VCaP (cell line): ENCODE results near the gene MPP2.

ENCODE experiments used
- H3K27ac ChIP-seq: fragments of 450-650 bp; 2 replicates; pipeline ENCODE4 v1.5.1; 2017
- TF ChIP-seq, protein P1 (sequence below): fragments of 450-650 bp; conservative IDR thresholded peaks from 2 replicates; pipeline ENCODE4 v1.5.1; 2017; ENCODE audit warnings: mild to moderate bottlenecking, moderate library complexity

Gene MPP2

GRCh38 chr17:43839670-43840108 is 67.6 kb downstream of the MPP2 start:
- TF ChIP-seq, protein P1, sequence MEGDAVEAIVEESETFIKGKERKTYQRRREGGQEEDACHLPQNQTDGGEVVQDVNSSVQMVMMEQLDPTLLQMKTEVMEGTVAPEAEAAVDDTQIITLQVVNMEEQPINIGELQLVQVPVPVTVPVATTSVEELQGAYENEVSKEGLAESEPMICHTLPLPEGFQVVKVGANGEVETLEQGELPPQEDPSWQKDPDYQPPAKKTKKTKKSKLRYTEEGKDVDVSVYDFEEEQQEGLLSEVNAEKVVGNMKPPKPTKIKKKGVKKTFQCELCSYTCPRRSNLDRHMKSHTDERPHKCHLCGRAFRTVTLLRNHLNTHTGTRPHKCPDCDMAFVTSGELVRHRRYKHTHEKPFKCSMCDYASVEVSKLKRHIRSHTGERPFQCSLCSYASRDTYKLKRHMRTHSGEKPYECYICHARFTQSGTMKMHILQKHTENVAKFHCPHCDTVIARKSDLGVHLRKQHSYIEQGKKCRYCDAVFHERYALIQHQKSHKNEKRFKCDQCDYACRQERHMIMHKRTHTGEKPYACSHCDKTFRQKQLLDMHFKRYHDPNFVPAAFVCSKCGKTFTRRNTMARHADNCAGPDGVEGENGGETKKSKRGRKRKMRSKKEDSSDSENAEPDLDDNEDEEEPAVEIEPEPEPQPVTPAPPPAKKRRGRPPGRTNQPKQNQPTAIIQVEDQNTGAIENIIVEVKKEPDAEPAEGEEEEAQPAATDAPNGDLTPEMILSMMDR = no peak
- H3K27ac ChIP-seq = peak overlapping the region; percentile 81

- TF ChIP-seq, protein P1 = no peak
- peak overlapping the region; percentile 82; the same call in 1 of the 2 replicates for H3K27ac ChIP-seq
Observed at GRCh38 chr17:43834106-43834505, 73.2 kb downstream of the MPP2 start.

- TF ChIP-seq, protein P1 = no peak
Observed at GRCh38 chr17:43832976-43833829, 74.1 kb downstream of the MPP2 start, which contains the start of gene MPP3. Gene MPP3, minus strand, starts transcription at chr17:43833146. Its CDS starts 1,240 bp downstream, at chr17:43831906.

DNA sequence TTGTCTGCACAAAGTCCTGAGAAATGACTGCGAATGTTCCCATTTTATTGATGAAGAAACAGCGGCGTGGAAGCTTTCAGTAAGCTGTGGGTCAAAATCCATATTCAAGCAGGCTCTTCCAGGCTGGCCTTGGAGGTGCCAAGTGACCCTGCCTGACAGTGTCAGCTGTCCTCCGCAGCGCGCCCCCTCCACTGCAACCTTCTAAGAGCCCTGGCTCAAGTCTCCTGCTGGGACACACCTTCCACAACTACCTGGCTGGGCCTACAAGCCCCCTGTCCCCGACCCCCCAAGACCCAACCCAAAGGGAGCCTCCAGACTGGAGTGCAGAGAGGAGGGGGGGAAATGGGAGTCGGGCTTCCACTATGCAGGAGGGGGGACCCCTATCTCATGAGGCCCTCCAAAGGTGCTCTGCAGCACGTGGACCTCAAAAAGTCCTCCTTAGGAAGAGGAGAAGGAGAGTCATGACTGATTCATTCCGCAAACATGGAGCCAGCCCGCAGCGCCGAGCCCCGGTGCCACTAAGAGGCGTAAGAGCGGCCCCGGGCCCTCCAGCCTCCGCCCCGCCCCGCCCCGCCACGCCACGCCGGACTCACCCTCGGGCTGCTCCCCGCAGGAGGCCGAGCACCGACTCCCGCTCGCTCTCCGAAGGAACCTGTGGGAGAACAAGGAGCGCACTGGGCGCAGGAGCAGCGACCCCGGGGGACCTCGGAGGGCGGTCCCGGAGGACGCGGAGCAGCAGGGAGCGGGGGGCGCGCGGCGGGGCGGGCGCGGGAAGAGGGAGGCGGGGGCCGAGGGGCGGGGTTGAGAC is 75.0 kb downstream of the MPP2 start:
- peak overlapping the region; percentile 82 for H3K27ac ChIP-seq
- TF ChIP-seq, protein P1 = peak; percentile 15; the same call in 1 of the 2 replicates

More at GRCh38 chr17:43832976-43833829, 74.1 kb downstream of the MPP2 start, which contains the start of gene MPP3:
- H3K27ac ChIP-seq = peak within 1 kb of the TSS; percentile 82

DNA sequence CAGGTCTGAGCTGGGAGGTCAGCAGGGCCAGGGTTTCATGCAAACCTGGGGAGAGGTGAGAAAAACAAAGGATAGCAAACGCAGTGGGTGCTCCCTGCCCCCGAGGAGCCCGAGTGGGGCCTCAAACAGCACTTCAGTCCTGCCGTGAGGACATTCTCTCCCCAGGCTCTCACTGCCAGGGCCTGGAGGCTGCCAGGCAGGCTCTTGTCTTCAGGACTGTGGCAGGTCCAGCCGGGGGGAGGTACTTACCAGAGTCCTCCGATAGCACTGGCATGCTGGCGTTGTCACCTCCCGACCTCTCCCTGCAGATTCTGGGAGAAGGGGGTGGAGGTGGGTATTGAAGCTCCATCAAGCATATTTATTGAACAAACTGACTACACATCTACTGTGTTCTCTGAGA is 75.7 kb downstream of the MPP2 start:
- TF ChIP-seq, protein P1 = no peak
- no peak overlapping the region; the same call in 1 of the 2 replicates for H3K27ac ChIP-seq

- TF ChIP-seq, protein P1 = no peak
Observed at GRCh38 chr17:43830510-43831140, 76.7 kb downstream of the MPP2 start.

GRCh38 chr17:43829738-43830137 is 77.6 kb downstream of the MPP2 start:
- H3K27ac ChIP-seq = no peak overlapping the region
- TF ChIP-seq, protein P1 = no peak

More at GRCh38 chr17:43830510-43831140, 76.7 kb downstream of the MPP2 start:
- no peak overlapping the region for H3K27ac ChIP-seq
